ENCODE measurements around the gene RHOH. TPM values are rescaled to one million over a fixed set of nuclear protein-coding genes. Genes with fewer than 3 reads are reported as not detected.

Gene RHOH
- total and polyA plus RNA-seq, 10 of the 15 experiments (the other 5 are each of a cell fraction or from before 2014, with no cell fraction given): 46.5 to 120 (median 57.9) TPM

- Histone ChIP-seq H3K9me3 (replicated peaks; ENCODE audit: control insufficient read depth, insufficient read depth, low read length) (no peaks in the 10 kb centered on the region; the same call in 2 of the 3 replicates), H4K20me1 (ENCODE audit: control insufficient read depth, insufficient read depth) (no peaks in the 10 kb centered on the region), H3K27ac (ENCODE audit: control insufficient read depth, insufficient read depth) (no peak overlapping the region), H3K4me2 (ENCODE audit: control insufficient read depth, insufficient read depth) (no peak overlapping the region), H3K79me2 (ENCODE audit: control insufficient read depth, insufficient read depth, low read length) (no peaks in the 10 kb centered on the region), H2AFZ (ENCODE audit: control insufficient read depth, low read depth, low read length) (no peak overlapping the region), H3K4me3 (no peak overlapping the region), H3K36me3 (ENCODE audit: control insufficient read depth in 2 of 2, insufficient read depth in 2 of 2, low read length in 1 of 2) (no peaks in the 10 kb centered on the region), H3K4me1 (ENCODE audit: control insufficient read depth, insufficient read depth, low read length) (no peaks in the 10 kb centered on the region), H3K27me3 (replicated peaks in 1 of 2; ENCODE audit: control insufficient read depth in 2 of 2, insufficient read depth in 2 of 2, low read length in 1 of 2) (no peaks in the 10 kb centered on the region), H3K9ac (ENCODE audit: control insufficient read depth, insufficient read depth, low read length) (no peak overlapping the region)
- DNase-seq (ENCODE audit: low read depth, low spot score) (no peak), FAIRE-seq (no peak), ATAC-seq (no peak)
- ChIA-PET RAD21 (ENCODE audit: unreplicated experiment) (no interaction called here), CTCF (interaction anchor here (1.2 kb wide), 1 partner anchor 12 kb away, joined by 3 read pairs; no protein-coding TSS in a partner anchor), POLR2A (no interaction called here), SMC1A (ENCODE audit: uncharacterized antibody, unreplicated experiment) (interaction anchor here (0.9 kb wide), 1 partner anchor 9 kb away, joined by 3 read pairs; no protein-coding TSS in a partner anchor)
- in situ Hi-C loops (cut with MboI) (no loop called here), intact Hi-C loops (cut with micrococcal nuclease; ENCODE audit: unreplicated experiment) (no loop called here)
- BruUV-seq (replicated peaks): no TSS peak
- peak; percentile 41; the same call in 1 of the 2 replicates for TF ChIP-seq RUNX3 (IDR thresholded peaks at IDR 0.05; ENCODE audit: low read length)
- no peak for TF ChIP-seq SMAD1 (IDR thresholded peaks at IDR 0.05; ENCODE audit: low read depth, partially characterized antibody)
- 36% methylated on average over 2 of the region's 2 CpGs for WGBS (ENCODE audit: insufficient coverage, insufficient replicate concordance, low lambda C conversion rate, missing lambda C conversion rate)
These were observed 83.8 kb downstream of the RHOH start for GRCh38 chr4:40280586-40280985.

GRCh38 chr4:40281099-40281498, 84.3 kb downstream of the RHOH start:
- CTCF ChIA-PET: no interaction called here
- no peaks in the 10 kb centered on the region for H3K4me1 ChIP-seq (ENCODE audit: control insufficient read depth, insufficient read depth, low read length)
- RAD21 ChIA-PET (ENCODE audit: unreplicated experiment): no interaction called here
- intact Hi-C loops (cut with micrococcal nuclease; ENCODE audit: unreplicated experiment): no loop called here
- H3K27ac ChIP-seq (ENCODE audit: control insufficient read depth, insufficient read depth): no peak overlapping the region
- no peak overlapping the region for H2AFZ ChIP-seq (ENCODE audit: control insufficient read depth, low read depth, low read length)
- no peak overlapping the region for H3K4me2 ChIP-seq (ENCODE audit: control insufficient read depth, insufficient read depth)
- H3K27me3 ChIP-seq (replicated peaks in 1 of 2; ENCODE audit: control insufficient read depth in 2 of 2, insufficient read depth in 2 of 2, low read length in 1 of 2): no peaks in the 10 kb centered on the region
- H3K4me3 ChIP-seq: no peak overlapping the region
- no peaks in the 10 kb centered on the region for H3K36me3 ChIP-seq (ENCODE audit: control insufficient read depth in 2 of 2, insufficient read depth in 2 of 2, low read length in 1 of 2)
- no peaks in the 10 kb centered on the region for H3K79me2 ChIP-seq (ENCODE audit: control insufficient read depth, insufficient read depth, low read length)
- no peak overlapping the region for H3K9ac ChIP-seq (ENCODE audit: control insufficient read depth, insufficient read depth, low read length)
- POLR2A ChIA-PET: no interaction called here
- H4K20me1 ChIP-seq (ENCODE audit: control insufficient read depth, insufficient read depth): no peaks in the 10 kb centered on the region
- 61% methylated on average over 3 of the region's 3 CpGs for WGBS (ENCODE audit: insufficient coverage, insufficient replicate concordance, low lambda C conversion rate, missing lambda C conversion rate)
- no peaks in the 10 kb centered on the region; the same call in 2 of the 3 replicates for H3K9me3 ChIP-seq (replicated peaks; ENCODE audit: control insufficient read depth, insufficient read depth, low read length)
- in situ Hi-C loops (cut with MboI): no loop called here
- FAIRE-seq (no peak), ATAC-seq (no peak), DNase-seq (ENCODE audit: low read depth, low spot score) (no peak)
- no TSS peak for BruUV-seq (replicated peaks)
- SMC1A ChIA-PET (ENCODE audit: uncharacterized antibody, unreplicated experiment): interaction anchor here (0.6 kb wide), 1 partner anchor 153 kb away, joined by 4 read pairs; no protein-coding TSS in a partner anchor
- TF ChIP-seq ZNF592 (IDR thresholded peaks at IDR 0.05) (no peak), NFYA (IDR thresholded peaks at IDR 0.05; ENCODE audit: borderline replicate concordance, low read depth, low read length) (no peak), PKNOX1 (IDR thresholded peaks at IDR 0.05) (no peak), SIN3A (IDR thresholded peaks at IDR 0.05; ENCODE audit: low read depth, low read length) (no peak), MXI1 (IDR thresholded peaks at IDR 0.05; ENCODE audit: low read depth, low read length) (no peak), FOXK2 (IDR thresholded peaks at IDR 0.05) (no peak), RBBP5 (conservative IDR thresholded peaks at IDR 0.05) (no peak), SPI1 (IDR thresholded peaks at IDR 0.05; ENCODE audit: borderline replicate concordance, insufficient read depth, low read depth, low read length) (no peak)

All from GM12878 (cell line).